Measurements from ENCODE around the gene CLEC20A.

The CLEC20A gene

GRCh38 chr1:178456472-178456871, 40.3 kb downstream of the CLEC20A start:
- Mint-ChIP-seq H3K9me3 (no peaks in the 10 kb centered on the region), H3K27ac (no peak overlapping the region), H3K4me1 (ENCODE audit: low read depth) (no peaks in the 10 kb centered on the region), H3K4me3 (no peak overlapping the region), H3K27me3 (no peaks in the 10 kb centered on the region), H3K36me3 (ENCODE audit: low read depth) (no peaks in the 10 kb centered on the region)

GRCh38 chr1:178452013-178452412, 44.8 kb downstream of the CLEC20A start:
- peaks cover 5% of the 10 kb centered on the region for H3K27me3 Mint-ChIP-seq
- H3K4me3 Mint-ChIP-seq, result no peak overlapping the region

GRCh38 chr1:178451529-178451928, 45.2 kb downstream of the CLEC20A start:
- no peaks in the 10 kb centered on the region for H3K36me3 Mint-ChIP-seq (ENCODE audit: low read depth)
- H3K9me3 Mint-ChIP-seq, result no peaks in the 10 kb centered on the region
- H3K27ac Mint-ChIP-seq, result no peak overlapping the region
- H3K4me1 Mint-ChIP-seq (ENCODE audit: low read depth), result no peaks in the 10 kb centered on the region
- peaks cover 5% of the 10 kb centered on the region for H3K27me3 Mint-ChIP-seq
- H3K4me3 Mint-ChIP-seq, result no peak overlapping the region

More at GRCh38 chr1:178452013-178452412, 44.8 kb downstream of the CLEC20A start:
- no peak overlapping the region for H3K27ac Mint-ChIP-seq
- no peaks in the 10 kb centered on the region for H3K4me1 Mint-ChIP-seq (ENCODE audit: low read depth)
- H3K36me3 Mint-ChIP-seq (ENCODE audit: low read depth), result no peaks in the 10 kb centered on the region
- H3K9me3 Mint-ChIP-seq, result no peaks in the 10 kb centered on the region

- no peak overlapping the region for H3K27ac Mint-ChIP-seq
- peaks cover 5% of the 10 kb centered on the region for H3K27me3 Mint-ChIP-seq
- no peak overlapping the region for H3K4me3 Mint-ChIP-seq
- H3K36me3 Mint-ChIP-seq (ENCODE audit: low read depth), result no peaks in the 10 kb centered on the region
- H3K4me1 Mint-ChIP-seq (ENCODE audit: low read depth), result no peaks in the 10 kb centered on the region
- no peaks in the 10 kb centered on the region for H3K9me3 Mint-ChIP-seq
These were observed 45.9 kb downstream of the CLEC20A start for GRCh38 chr1:178450871-178451270.

GRCh38 chr1:178442925-178443324, 53.8 kb downstream of the CLEC20A start:
- Mint-ChIP-seq H3K9me3 (no peaks in the 10 kb centered on the region), H3K36me3 (ENCODE audit: low read depth) (no peaks in the 10 kb centered on the region), H3K27me3 (peaks cover 11% of the 10 kb centered on the region), H3K27ac (no peak overlapping the region), H3K4me3 (no peak overlapping the region), H3K4me1 (ENCODE audit: low read depth) (no peaks in the 10 kb centered on the region)

GRCh38 chr1:178438432-178438831, 58.3 kb downstream of the CLEC20A start:
- no peak overlapping the region for H3K4me3 Mint-ChIP-seq
- H3K27me3 Mint-ChIP-seq, result peaks cover 10% of the 10 kb centered on the region
- H3K27ac Mint-ChIP-seq, result no peak overlapping the region
- H3K36me3 Mint-ChIP-seq (ENCODE audit: low read depth), result no peaks in the 10 kb centered on the region
- no peaks in the 10 kb centered on the region for H3K4me1 Mint-ChIP-seq (ENCODE audit: low read depth)
- no peaks in the 10 kb centered on the region for H3K9me3 Mint-ChIP-seq

- no peaks in the 10 kb centered on the region for H3K4me1 Mint-ChIP-seq (ENCODE audit: low read depth)
- H3K4me3 Mint-ChIP-seq, result no peak overlapping the region
- peaks cover 5% of the 10 kb centered on the region for H3K27me3 Mint-ChIP-seq
- H3K36me3 Mint-ChIP-seq (ENCODE audit: low read depth), result no peaks in the 10 kb centered on the region
- no peaks in the 10 kb centered on the region for H3K9me3 Mint-ChIP-seq
- H3K27ac Mint-ChIP-seq, result no peak overlapping the region
These were observed 59.9 kb downstream of the CLEC20A start for GRCh38 chr1:178436899-178437298.

GRCh38 chr1:178434899-178435435, 61.8 kb downstream of the CLEC20A start:
- peaks cover 3% of the 10 kb centered on the region for H3K27me3 Mint-ChIP-seq
- H3K27ac Mint-ChIP-seq, result no peak overlapping the region
- H3K4me3 Mint-ChIP-seq, result no peak overlapping the region
- H3K36me3 Mint-ChIP-seq (ENCODE audit: low read depth), result no peaks in the 10 kb centered on the region
- H3K4me1 Mint-ChIP-seq (ENCODE audit: low read depth), result no peaks in the 10 kb centered on the region
- H3K9me3 Mint-ChIP-seq, result no peaks in the 10 kb centered on the region

GRCh38 chr1:178434360-178434759, 62.4 kb downstream of the CLEC20A start:
- peaks cover 3% of the 10 kb centered on the region for H3K27me3 Mint-ChIP-seq
- H3K9me3 Mint-ChIP-seq, result no peaks in the 10 kb centered on the region
- no peak overlapping the region for H3K4me3 Mint-ChIP-seq
- no peaks in the 10 kb centered on the region for H3K4me1 Mint-ChIP-seq (ENCODE audit: low read depth)
- no peaks in the 10 kb centered on the region for H3K36me3 Mint-ChIP-seq (ENCODE audit: low read depth)
- H3K27ac Mint-ChIP-seq, result no peak overlapping the region
